ENCODE data around the gene SH3BP2. TPM values are rescaled to one million over a fixed set of nuclear protein-coding genes. Genes with fewer than 3 reads are reported as not detected.

SH3BP2 gene
- total RNA-seq, 6 donors from 2014 or later: 59.1 to 358 (median 103) TPM

DNA sequence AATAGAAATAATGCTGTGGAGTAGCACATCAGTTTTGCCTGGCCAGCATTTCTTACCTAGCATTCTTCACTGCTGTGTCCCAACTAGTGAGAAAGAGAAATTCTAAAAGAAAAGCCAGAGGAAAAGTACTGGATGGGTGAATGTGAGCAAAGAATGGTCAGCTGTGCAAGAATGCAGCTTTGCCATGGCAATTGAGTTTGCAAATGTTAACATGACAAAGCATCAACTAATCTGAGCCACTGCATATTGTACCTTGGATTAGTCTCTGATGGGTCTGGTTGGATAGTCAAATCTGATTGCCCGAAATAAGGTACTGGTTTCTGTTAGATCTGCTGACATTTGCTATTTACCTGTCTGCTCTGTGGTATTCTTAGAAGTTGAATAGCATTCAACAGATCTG lies 89.5 kb downstream of the SH3BP2 start:
- Histone ChIP-seq H3K9me3 (no peaks in the 10 kb centered on the region), H3K27me3 (no peaks in the 10 kb centered on the region), H3K27ac (no peak overlapping the region), H3K4me3 (no peak overlapping the region), H3K36me3 (peaks cover 29 to 76% (median 53%) of the 10 kb centered on the region in 4 donors), H3K4me1 (peaks cover 0 to 16% (median 7%) of the 10 kb centered on the region in 4 donors)
- TF ChIP-seq, protein P1, sequence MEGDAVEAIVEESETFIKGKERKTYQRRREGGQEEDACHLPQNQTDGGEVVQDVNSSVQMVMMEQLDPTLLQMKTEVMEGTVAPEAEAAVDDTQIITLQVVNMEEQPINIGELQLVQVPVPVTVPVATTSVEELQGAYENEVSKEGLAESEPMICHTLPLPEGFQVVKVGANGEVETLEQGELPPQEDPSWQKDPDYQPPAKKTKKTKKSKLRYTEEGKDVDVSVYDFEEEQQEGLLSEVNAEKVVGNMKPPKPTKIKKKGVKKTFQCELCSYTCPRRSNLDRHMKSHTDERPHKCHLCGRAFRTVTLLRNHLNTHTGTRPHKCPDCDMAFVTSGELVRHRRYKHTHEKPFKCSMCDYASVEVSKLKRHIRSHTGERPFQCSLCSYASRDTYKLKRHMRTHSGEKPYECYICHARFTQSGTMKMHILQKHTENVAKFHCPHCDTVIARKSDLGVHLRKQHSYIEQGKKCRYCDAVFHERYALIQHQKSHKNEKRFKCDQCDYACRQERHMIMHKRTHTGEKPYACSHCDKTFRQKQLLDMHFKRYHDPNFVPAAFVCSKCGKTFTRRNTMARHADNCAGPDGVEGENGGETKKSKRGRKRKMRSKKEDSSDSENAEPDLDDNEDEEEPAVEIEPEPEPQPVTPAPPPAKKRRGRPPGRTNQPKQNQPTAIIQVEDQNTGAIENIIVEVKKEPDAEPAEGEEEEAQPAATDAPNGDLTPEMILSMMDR (IDR thresholded peaks at IDR 0.05): no peak
- TF ChIP-seq POLR2AphosphoS5 (IDR thresholded peaks at IDR 0.05) (no peak), POLR2A (IDR thresholded peaks at IDR 0.05) (no peak), EP300 (IDR thresholded peaks at IDR 0.05) (no peak)
- DNase-seq (no peak), ATAC-seq (ENCODE audit: low FRiP score in 2 of 2) (no peak)
- 95 to 100% methylated on average over 1 of the region's 1 CpG for whole genome bisulfite sequencing, 2 donors

- H3K4me1 ChIP-seq: no peaks in the 10 kb centered on the region
- H3K27ac ChIP-seq: no peak overlapping the region
- ATAC-seq (ENCODE audit: low FRiP score in 2 of 2): no peak
- no peak for DNase-seq
- 95 to 96% methylated on average over 9 of the region's 9 CpGs for WGBS, 2 donors
- H3K4me3 ChIP-seq: no peak overlapping the region
- H3K36me3 ChIP-seq: peaks cover 24 to 74% (median 49%) of the 10 kb centered on the region in 4 donors
- H3K9me3 ChIP-seq: no peaks in the 10 kb centered on the region
- no peaks in the 10 kb centered on the region for H3K27me3 ChIP-seq
- TF ChIP-seq POLR2AphosphoS5 (IDR thresholded peaks at IDR 0.05) (no peak), EP300 (IDR thresholded peaks at IDR 0.05) (no peak), POLR2A (IDR thresholded peaks at IDR 0.05) (no peak)
Observed at GRCh38 chr4:2886161-2886560, 93.3 kb downstream of the SH3BP2 start.

- Histone ChIP-seq H3K27ac (no peak overlapping the region), H3K4me1 (no peaks in the 10 kb centered on the region), H3K36me3 (peaks cover 24 to 74% (median 49%) of the 10 kb centered on the region in 4 donors), H3K9me3 (no peaks in the 10 kb centered on the region), H3K27me3 (no peaks in the 10 kb centered on the region), H3K4me3 (no peak overlapping the region)
- no peak for TF ChIP-seq EP300 (IDR thresholded peaks at IDR 0.05)
- TF ChIP-seq POLR2A (IDR thresholded peaks at IDR 0.05): no peak
- TF ChIP-seq, protein P1 (IDR thresholded peaks at IDR 0.05): no peak
- TF ChIP-seq POLR2AphosphoS5 (IDR thresholded peaks at IDR 0.05): no peak
- DNase-seq (no peak), ATAC-seq (ENCODE audit: low FRiP score in 2 of 2) (no peak)
- WGBS, 2 donors: 73 to 75% methylated on average over 6 of the region's 6 CpGs
Observed at GRCh38 chr4:2886622-2887021, 93.7 kb downstream of the SH3BP2 start.

DNA sequence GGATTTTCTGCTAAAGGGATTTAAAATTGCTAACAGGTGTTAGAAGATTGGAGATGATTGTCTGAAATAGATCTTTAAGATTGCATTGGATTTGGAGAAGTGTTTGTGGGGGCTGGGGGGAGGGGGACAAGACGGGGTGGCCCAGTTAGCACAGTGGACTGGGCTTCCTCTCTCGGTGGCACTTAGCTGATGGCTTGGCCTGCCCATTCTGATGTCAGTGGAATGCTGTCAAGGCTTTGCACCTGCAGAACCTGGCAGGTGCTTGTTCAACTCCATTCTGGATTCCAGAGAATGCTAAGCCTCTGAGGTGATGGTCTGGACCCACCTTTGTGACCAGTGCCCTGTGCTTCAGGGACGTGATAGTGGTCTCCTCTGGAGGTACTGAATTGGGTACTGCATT lies 94.5 kb downstream of the SH3BP2 start:
- Histone ChIP-seq H3K36me3 (peaks cover 18 to 70% (median 48%) of the 10 kb centered on the region in 4 donors), H3K27ac (no peak overlapping the region), H3K4me1 (no peaks in the 10 kb centered on the region), H3K9me3 (no peaks in the 10 kb centered on the region), H3K4me3 (no peak overlapping the region), H3K27me3 (no peaks in the 10 kb centered on the region)
- WGBS, 2 donors: 79 to 82% methylated on average over 2 to 3 of the region's 3 CpGs
- ATAC-seq (ENCODE audit: low FRiP score in 2 of 2) (no peak), DNase-seq (no peak)
- no peak for TF ChIP-seq EP300 (IDR thresholded peaks at IDR 0.05)
- TF ChIP-seq, protein P1 (IDR thresholded peaks at IDR 0.05): no peak
- TF ChIP-seq POLR2A (IDR thresholded peaks at IDR 0.05): no peak
- TF ChIP-seq POLR2AphosphoS5 (IDR thresholded peaks at IDR 0.05): no peak

GRCh38 chr4:2888886-2889285 lies 96.0 kb downstream of the SH3BP2 start:
- peaks cover 18 to 62% (median 40%) of the 10 kb centered on the region in 4 donors for H3K36me3 ChIP-seq
- ATAC-seq (ENCODE audit: low FRiP score in 2 of 2): no peak
- TF ChIP-seq, protein P1 (IDR thresholded peaks at IDR 0.05): no peak
- TF ChIP-seq POLR2A (IDR thresholded peaks at IDR 0.05): no peak
- no peak for TF ChIP-seq POLR2AphosphoS5 (IDR thresholded peaks at IDR 0.05)
- TF ChIP-seq EP300 (IDR thresholded peaks at IDR 0.05): no peak
- 81 to 96% methylated on average over 3 of the region's 3 CpGs for WGBS, 2 donors
- no peaks in the 10 kb centered on the region for H3K9me3 ChIP-seq
- no peak overlapping the region for H3K27ac ChIP-seq
- H3K4me3 ChIP-seq: no peak overlapping the region
- peaks cover 0 to 9% (median 0%) of the 10 kb centered on the region in 4 donors for H3K4me1 ChIP-seq
- H3K27me3 ChIP-seq: no peaks in the 10 kb centered on the region
- DNase-seq: no peak

Other genes with a start within 250 kb of the SH3BP2 start
- 10 to 100 TPM; 39.4 to 87.1 (median 60.1) TPM for gene TNIP2, start 36.7 kb upstream of the SH3BP2 start, total RNA-seq
- 100 to 1,000 TPM; 184 to 651 (median 290) TPM for gene ADD1, start 50.8 kb downstream of the SH3BP2 start, total RNA-seq
- gene NOP14, start 170.3 kb downstream of the SH3BP2 start, total RNA-seq: 10 to 100 TPM; 17.2 to 30.4 (median 22.4) TPM
- 10 to 100 TPM in 1 of 6 donors, 1 to 10 TPM in 5; 3.3 to 10.4 (median 4.7) TPM for gene GRK4, start 170.5 kb downstream of the SH3BP2 start, total RNA-seq